ENCODE results near the gene ZMIZ2.

- TF ChIP-seq CTCF (IDR thresholded peaks at IDR 0.05): no peak
- no peak for TF ChIP-seq POLR2A (IDR thresholded peaks at IDR 0.05)
Measured at GRCh38 chr7:44733708-44734481, 14.8 kb upstream of the ZMIZ2 start.
